Stimulated activated CD8-positive, alpha-beta memory T cell treated with anti-CD3 and anti-CD28 coated beads, Interleukin-2, amount 100 ng/mL, for 1 hour (primary cell): ENCODE results near the gene PSAP.

Experiments
- DNase-seq, 2 donors: peaks; one replicate each; pipeline ENCODE4 v3.0.0-alpha.2; 2020; ENCODE audit warnings: low read depth in 2 of 2

PSAP gene

GRCh38 chr10:71829171-71829570, 21.9 kb downstream of the PSAP start:
- no peak for DNase-seq

GRCh38 chr10:71828702-71829101, 22.3 kb downstream of the PSAP start:
- DNase-seq, result no peak

- DNase-seq, result no peak
These were observed 23.2 kb downstream of the PSAP start for GRCh38 chr10:71827852-71828251.

- no peak for DNase-seq
These were observed 25.8 kb downstream of the PSAP start for GRCh38 chr10:71825217-71825616.

- DNase-seq, result no peak
These were observed 26.7 kb downstream of the PSAP start for GRCh38 chr10:71824333-71824732.

GRCh38 chr10:71823356-71823755, 27.7 kb downstream of the PSAP start:
- no peak for DNase-seq

GRCh38 chr10:71821909-71822763, 28.9 kb downstream of the PSAP start:
- DNase-seq, result no peak

GRCh38 chr10:71820966-71821365, 30.1 kb downstream of the PSAP start:
- no peak for DNase-seq

GRCh38 chr10:71819985-71820384, 31.1 kb downstream of the PSAP start:
- DNase-seq, result no peak

- DNase-seq, result no peak
These were observed 31.6 kb downstream of the PSAP start for GRCh38 chr10:71819441-71819861.

GRCh38 chr10:71818674-71819260, 32.3 kb downstream of the PSAP start:
- no peak for DNase-seq

- DNase-seq, result no peak
These were observed 33.0 kb downstream of the PSAP start for GRCh38 chr10:71817831-71818655.

- DNase-seq, result no peak
These were observed 34.0 kb downstream of the PSAP start for GRCh38 chr10:71816936-71817618.

GRCh38 chr10:71816421-71816851, 34.6 kb downstream of the PSAP start:
- no peak for DNase-seq

GRCh38 chr10:71815515-71816130, 35.4 kb downstream of the PSAP start:
- no peak for DNase-seq

GRCh38 chr10:71814922-71815411, 36.1 kb downstream of the PSAP start:
- DNase-seq, result no peak

- DNase-seq, result no peak
These were observed 38.0 kb downstream of the PSAP start for GRCh38 chr10:71812913-71813590.

GRCh38 chr10:71812016-71812912, 38.8 kb downstream of the PSAP start:
- DNase-seq, result peak; percentile 56 to 67

- no peak for DNase-seq
These were observed 39.7 kb downstream of the PSAP start for GRCh38 chr10:71811351-71811750.
